Astrocyte of the hippocampus (primary cell): Measurements from ENCODE around the gene IL34.

Experiments
- DNase-seq: peaks from one replicate; pipeline ENCODE4 v3.0.0; 2011; ENCODE audit warnings: low read depth, low spot score

The IL34 gene

GRCh38 chr16:70687671-70688245, 41.4 kb downstream of the IL34 start:
- DNase-seq = no peak

GRCh38 chr16:70688246-70688742, 41.9 kb downstream of the IL34 start:
- DNase-seq = peak; percentile 67

- no peak for DNase-seq
These were observed 42.9 kb downstream of the IL34 start for GRCh38 chr16:70689035-70689969.

GRCh38 chr16:70689970-70690891, 43.9 kb downstream of the IL34 start:
- DNase-seq = no peak

GRCh38 chr16:70691223-70692129, 45.1 kb downstream of the IL34 start:
- peak; percentile 99 for DNase-seq

- no peak for DNase-seq
These were observed 45.9 kb downstream of the IL34 start for GRCh38 chr16:70692130-70692872.

GRCh38 chr16:70692873-70693671, 46.7 kb downstream of the IL34 start:
- no peak for DNase-seq

- DNase-seq = peak; percentile 85
These were observed 47.9 kb downstream of the IL34 start for GRCh38 chr16:70694088-70694867.

GRCh38 chr16:70694868-70695218, 48.5 kb downstream of the IL34 start:
- DNase-seq = no peak

GRCh38 chr16:70695331-70696070, 49.1 kb downstream of the IL34 start:
- no peak for DNase-seq

- DNase-seq = no peak
These were observed 50.0 kb downstream of the IL34 start for GRCh38 chr16:70696355-70696754.

GRCh38 chr16:70696952-70697593, 50.7 kb downstream of the IL34 start:
- no peak for DNase-seq

GRCh38 chr16:70697594-70698170, 51.3 kb downstream of the IL34 start:
- peak; percentile 82 for DNase-seq

GRCh38 chr16:70698901-70699300, 52.5 kb downstream of the IL34 start:
- no peak for DNase-seq

- DNase-seq = no peak
These were observed 53.3 kb downstream of the IL34 start for GRCh38 chr16:70699696-70700095.

- peak; percentile 83 for DNase-seq
These were observed 54.0 kb downstream of the IL34 start for GRCh38 chr16:70700101-70701020.
